Activated CD8-positive, alpha-beta T cell treated with anti-CD3 and anti-CD28 coated beads, Interleukin-2, amount 10 ng/mL, durations not matched to agents 7 days and 5 days (primary cell): ENCODE measurements around the gene CYB561D1. TPM values are rescaled to one million over a fixed set of nuclear protein-coding genes. Genes with fewer than 3 reads are reported as not detected.
"Not testable (repeated sequence)": the region's sequence is repeated elsewhere in the genome, so short reads cannot be mapped to it uniquely, and the experiment has no call there.

Experiments
- ATAC-seq: fragments of 150-1000 bp; cut with Tn5 transposase; one replicate; pipeline ENCODE4 v1.10.0; 2021; ENCODE audit warnings: moderate library complexity
- CTCF ChIA-PET: fragments of 350-600 bp; sonication (Branson Sonifier 250); formaldehyde crosslinking; loops from one replicate; lab custom pipeline; 2021; ENCODE audit warnings: antibody characterized with exemption; lab: Charles Lee
- POLR2A ChIA-PET: fragments of 350-600 bp; sonication (Branson Sonifier 250); formaldehyde crosslinking; loops from one replicate; lab custom pipeline; 2021; ENCODE audit warnings: antibody characterized with exemption; lab: Charles Lee
- DNase-seq: peaks from one replicate; pipeline ENCODE4 v3.0.0-alpha.2; 2020
- H3K27ac Mint-ChIP-seq: one replicate; pipeline ENCODE4 v1.8.0; 2021; ENCODE audit warnings: mild to moderate bottlenecking, mixed read lengths
- H3K27me3 Mint-ChIP-seq: one replicate; pipeline ENCODE4 v1.8.0; 2021; ENCODE audit warnings: low read depth, mixed read lengths
- H3K36me3 Mint-ChIP-seq: one replicate; pipeline ENCODE4 v1.8.0; 2021; ENCODE audit warnings: low read depth, mixed read lengths
- H3K4me1 Mint-ChIP-seq: one replicate; pipeline ENCODE4 v1.8.0; 2021; ENCODE audit warnings: low read depth, mixed read lengths
- H3K4me3 Mint-ChIP-seq: one replicate; pipeline ENCODE4 v1.8.0; 2021; ENCODE audit warnings: mild to moderate bottlenecking, mixed read lengths
- H3K9me3 Mint-ChIP-seq: one replicate; pipeline ENCODE4 v1.8.0; 2022; ENCODE audit warnings: mixed read lengths; ENCODE audit not compliant: insufficient read depth
- total RNA-seq, 2 experiments: library from RNA; stranded (reverse); gene quantifications; one replicate each; pipeline ENCODE4 v1.2.3, GENCODE V29; 2021

CYB561D1 gene, protein sequence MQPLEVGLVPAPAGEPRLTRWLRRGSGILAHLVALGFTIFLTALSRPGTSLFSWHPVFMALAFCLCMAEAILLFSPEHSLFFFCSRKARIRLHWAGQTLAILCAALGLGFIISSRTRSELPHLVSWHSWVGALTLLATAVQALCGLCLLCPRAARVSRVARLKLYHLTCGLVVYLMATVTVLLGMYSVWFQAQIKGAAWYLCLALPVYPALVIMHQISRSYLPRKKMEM
- total RNA-seq: 10 to 100 TPM; 19.0 to 19.8 TPM

DNA sequence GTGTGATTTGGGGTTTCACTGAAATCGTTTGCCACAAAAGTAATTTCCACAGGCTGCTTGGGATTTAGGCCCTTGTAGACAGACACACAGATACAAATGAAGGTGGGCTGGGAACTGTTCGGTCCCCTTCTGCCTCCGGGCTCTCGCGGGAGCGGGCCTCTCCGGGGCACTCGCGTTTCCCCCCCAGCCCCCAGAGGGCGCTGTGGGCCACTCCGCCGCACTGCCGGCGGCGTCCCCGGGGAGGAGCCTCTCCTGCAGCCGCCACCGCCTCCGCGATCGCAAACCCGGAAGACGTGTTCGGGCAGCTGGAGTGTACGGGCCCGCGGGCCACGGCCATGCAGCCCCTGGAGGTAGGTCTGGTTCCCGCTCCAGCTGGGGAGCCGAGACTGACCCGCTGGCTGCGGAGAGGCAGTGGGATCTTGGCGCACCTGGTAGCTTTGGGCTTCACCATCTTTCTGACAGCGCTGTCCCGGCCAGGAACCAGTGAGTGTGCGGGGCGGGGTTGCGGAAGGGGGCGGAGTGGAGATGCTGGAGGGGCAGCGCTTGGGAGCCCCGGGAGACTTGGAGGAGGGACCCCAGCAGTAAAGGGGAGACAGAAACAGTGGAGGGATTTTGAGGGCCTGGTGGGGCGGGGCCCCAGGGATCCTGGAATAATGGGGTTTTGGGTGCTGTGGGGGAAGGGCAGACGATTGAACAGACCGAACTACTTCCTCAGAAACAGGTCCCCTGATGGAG lies at the start of gene CYB561D1:
Gene CYB561D1 (plus strand): TSS at position 290 of the 735 bp plus-strand sequence. CDS start 46 bp downstream, at position 336.
- Mint-ChIP-seq H3K27me3 (no peaks in the 10 kb centered on the region), H3K36me3 (peaks cover 36% of the 10 kb centered on the region), H3K27ac (peak within 1 kb of the TSS; percentile 87), H3K4me1 (peaks cover 56% of the 10 kb centered on the region), H3K4me3 (peak within 1 kb of the TSS; percentile 97), H3K9me3 (no peaks in the 10 kb centered on the region)
- ChIA-PET CTCF (interaction anchor here (0.7 to 33.2 kb wide), 18 partner anchors 10 to 541 kb away, joined by 3 to 1507 read pairs (median 4); partner anchors contain the start of genes AMIGO1, ATXN7L2, GNAI3 and GPR61), POLR2A (interaction anchor here (0.7 to 6.7 kb wide), 7 partner anchors 9 to 69 kb away, joined by 3 to 66 read pairs (median 4); partner anchors contain the start of genes ATXN7L2, GNAI3 and GPR61)
- DNase-seq: peak; percentile 91
- peak; percentile 91 for ATAC-seq

DNA sequence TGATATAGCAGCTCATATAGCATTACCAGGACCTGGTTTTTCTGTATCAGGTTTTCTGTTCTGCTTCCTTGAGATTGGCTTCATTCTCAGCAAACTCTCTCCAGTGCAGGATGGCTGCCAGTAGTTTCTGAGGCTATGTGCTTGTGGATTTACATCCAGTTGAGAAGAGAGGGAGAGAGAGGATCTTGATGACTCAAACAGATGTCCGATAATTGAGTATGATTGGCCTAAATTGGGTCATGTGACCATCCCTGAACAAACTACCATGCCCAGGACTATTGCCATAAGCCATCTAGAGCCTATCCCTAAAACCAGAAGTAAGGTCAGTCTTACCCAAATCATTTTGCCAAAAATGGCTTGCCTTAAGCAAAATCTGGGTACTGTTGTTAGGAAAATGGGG lies 49.5 kb upstream of the CYB561D1 start:
- DNase-seq (no peak), ATAC-seq (no peak)
- peaks cover 18% of the 10 kb centered on the region for H3K27me3 Mint-ChIP-seq
- H3K4me1 Mint-ChIP-seq: no peaks in the 10 kb centered on the region
- H3K27ac Mint-ChIP-seq: no peak overlapping the region
- no peaks in the 10 kb centered on the region for H3K36me3 Mint-ChIP-seq
- no peak overlapping the region for H3K4me3 Mint-ChIP-seq
- CTCF ChIA-PET: interaction anchor here (0.9 kb wide), 1 partner anchor 15 kb away, joined by 3 read pairs; no protein-coding TSS in a partner anchor
- POLR2A ChIA-PET: no interaction called here
- no peaks in the 10 kb centered on the region for H3K9me3 Mint-ChIP-seq

DNA sequence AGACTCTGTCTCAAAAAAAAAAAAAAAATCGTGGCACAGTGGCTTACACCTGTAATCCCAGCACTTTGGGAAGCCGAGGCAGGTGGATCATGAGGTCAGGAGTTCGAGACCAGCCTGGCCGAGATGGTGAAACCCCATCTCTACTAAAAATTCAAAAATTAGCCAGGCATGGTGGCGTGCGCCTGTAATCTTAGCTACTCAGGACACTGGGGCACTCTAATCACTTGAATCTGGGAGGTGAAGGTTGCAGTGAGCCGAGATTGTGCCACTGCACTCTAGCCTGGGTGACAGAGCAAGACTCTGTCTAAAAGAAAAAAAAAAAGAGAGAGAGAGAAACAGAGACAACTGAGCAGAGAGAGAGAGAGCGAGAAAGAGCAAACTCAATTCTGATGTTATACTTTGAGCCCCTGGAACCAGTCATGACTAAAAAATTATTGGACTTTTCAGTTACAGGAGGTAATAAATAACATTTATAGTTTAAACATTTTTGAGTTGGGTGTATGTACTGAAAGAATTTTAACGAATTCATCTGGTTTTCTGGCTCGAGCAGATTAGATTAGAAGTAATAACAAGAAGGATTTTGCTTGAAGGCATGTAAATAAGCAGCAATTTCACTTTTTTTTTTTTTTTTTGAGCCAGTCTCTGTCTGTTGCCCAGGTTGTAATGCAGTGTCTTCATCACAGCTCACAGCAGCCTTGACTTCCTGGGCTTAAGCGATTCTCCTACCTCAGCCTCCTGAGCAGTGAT lies 47.8 kb upstream of the CYB561D1 start:
- POLR2A ChIA-PET, H3K9me3 Mint-ChIP-seq, H3K4me3 Mint-ChIP-seq, H3K27ac Mint-ChIP-seq, H3K36me3 Mint-ChIP-seq, CTCF ChIA-PET, DNase-seq, ATAC-seq, H3K4me1 Mint-ChIP-seq: not testable (repeated sequence)
- H3K27me3 Mint-ChIP-seq: peaks cover 28% of the 10 kb centered on the region

DNA sequence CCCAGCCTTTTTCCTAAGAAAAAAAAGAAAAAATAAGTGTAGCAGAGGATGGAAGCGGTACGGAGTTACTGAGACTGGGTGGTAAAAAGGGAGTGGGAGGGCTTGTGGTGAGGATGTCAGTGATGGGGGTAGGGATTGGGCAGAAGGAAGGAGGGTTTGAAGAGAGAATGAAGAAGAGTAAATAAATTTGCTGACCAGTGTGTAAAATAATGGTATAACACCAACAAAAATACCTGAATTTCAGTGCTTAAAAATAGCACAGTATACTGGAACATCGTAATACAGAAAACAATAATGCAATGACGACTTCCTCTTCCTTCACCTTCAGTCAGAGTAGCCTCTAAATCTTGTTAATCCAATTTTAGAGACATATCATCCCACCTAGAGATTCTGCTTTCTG lies 46.4 kb upstream of the CYB561D1 start:
- DNase-seq (no peak), ATAC-seq (no peak)
- ChIA-PET CTCF (no interaction called here), POLR2A (no interaction called here)
- Mint-ChIP-seq H3K36me3 (no peaks in the 10 kb centered on the region), H3K9me3 (no peaks in the 10 kb centered on the region), H3K27ac (no peak overlapping the region), H3K27me3 (peaks cover 29% of the 10 kb centered on the region), H3K4me1 (no peaks in the 10 kb centered on the region), H3K4me3 (no peak overlapping the region)

DNA sequence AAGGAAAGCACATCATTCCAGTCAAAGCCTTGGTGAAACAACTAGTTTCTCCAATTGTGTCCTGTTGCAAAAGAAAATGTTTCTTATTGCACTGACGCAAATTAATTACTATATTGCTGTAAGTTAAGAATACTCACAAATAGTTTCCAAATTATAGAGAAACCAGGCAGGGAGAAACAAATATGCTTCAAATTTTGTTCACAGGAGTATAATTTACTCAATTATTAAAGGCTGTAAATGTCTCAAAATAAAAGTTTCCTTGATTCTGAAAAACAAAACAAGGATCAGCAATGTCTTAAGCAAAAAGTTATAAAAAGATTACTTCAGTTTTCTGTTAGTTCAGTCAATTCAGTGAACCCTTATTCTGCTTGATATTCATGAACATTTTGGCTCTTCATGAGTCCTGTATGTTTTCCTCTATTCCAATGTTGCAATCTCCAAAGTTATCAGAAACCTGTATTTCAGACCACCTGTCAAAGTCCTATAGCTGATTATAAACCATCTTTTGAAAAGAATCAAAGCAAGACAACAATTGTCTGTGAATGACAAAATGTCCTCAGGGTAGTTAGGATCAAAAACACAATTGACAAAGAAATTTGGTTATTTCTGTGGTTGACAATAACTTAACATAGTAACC lies 39.3 kb upstream of the CYB561D1 start:
- no peak for DNase-seq
- H3K4me1 Mint-ChIP-seq: no peaks in the 10 kb centered on the region
- POLR2A ChIA-PET: no interaction called here
- ATAC-seq: no peak
- peaks cover 20% of the 10 kb centered on the region for H3K9me3 Mint-ChIP-seq
- peaks cover 34% of the 10 kb centered on the region for H3K27me3 Mint-ChIP-seq
- no peak overlapping the region for H3K4me3 Mint-ChIP-seq
- H3K36me3 Mint-ChIP-seq: peaks cover 2% of the 10 kb centered on the region
- CTCF ChIA-PET: no interaction called here
- no peak overlapping the region for H3K27ac Mint-ChIP-seq

DNA sequence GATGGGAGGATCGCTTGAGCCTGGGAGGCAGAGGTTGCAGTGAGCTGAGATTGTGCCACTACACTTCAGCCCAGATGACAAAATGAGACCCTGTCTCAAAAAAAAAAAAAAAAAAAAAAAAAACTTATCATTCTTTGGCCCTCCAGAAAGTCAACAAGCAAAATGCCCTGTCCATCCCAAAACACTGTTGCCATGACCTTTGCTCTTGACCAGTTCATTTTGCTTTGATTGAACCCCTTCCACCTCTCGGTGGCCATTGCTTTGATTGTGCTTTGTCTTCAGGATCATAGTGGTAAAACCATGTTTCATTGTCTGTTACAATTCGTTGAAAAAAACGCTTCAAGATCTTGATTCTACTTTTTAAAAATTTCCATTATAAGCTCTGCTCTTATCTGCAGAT lies 36.1 kb upstream of the CYB561D1 start:
- Mint-ChIP-seq H3K9me3 (peaks cover 20% of the 10 kb centered on the region), H3K36me3 (peaks cover 2% of the 10 kb centered on the region), H3K4me3 (no peak overlapping the region), H3K27ac (no peak overlapping the region), H3K4me1 (no peaks in the 10 kb centered on the region), H3K27me3 (peaks cover 42% of the 10 kb centered on the region)
- ChIA-PET CTCF (interaction anchor here (0.8 kb wide), 1 partner anchor 59 kb away, joined by 3 read pairs; no protein-coding TSS in a partner anchor), POLR2A (no interaction called here)
- DNase-seq (no peak), ATAC-seq (no peak)

DNA sequence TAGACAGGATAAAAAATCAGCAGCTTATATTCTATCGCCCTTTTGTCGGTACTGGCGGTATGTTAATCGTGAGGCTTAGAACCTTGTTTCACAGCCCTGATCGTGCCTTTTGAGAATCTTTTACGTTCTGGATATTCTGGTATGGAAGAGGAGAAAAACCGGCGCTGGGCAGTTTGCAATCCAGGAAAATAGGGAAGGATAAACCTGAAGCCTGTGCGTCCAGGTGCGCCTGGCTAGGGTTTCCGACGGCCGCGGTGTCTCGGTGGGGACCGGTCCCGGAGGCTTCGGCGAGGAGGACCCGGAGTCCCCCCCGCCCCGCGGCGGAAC lies 27.8 kb upstream of the CYB561D1 start:
- H3K27me3 Mint-ChIP-seq: peaks cover 71% of the 10 kb centered on the region
- H3K9me3 Mint-ChIP-seq: no peaks in the 10 kb centered on the region

DNA sequence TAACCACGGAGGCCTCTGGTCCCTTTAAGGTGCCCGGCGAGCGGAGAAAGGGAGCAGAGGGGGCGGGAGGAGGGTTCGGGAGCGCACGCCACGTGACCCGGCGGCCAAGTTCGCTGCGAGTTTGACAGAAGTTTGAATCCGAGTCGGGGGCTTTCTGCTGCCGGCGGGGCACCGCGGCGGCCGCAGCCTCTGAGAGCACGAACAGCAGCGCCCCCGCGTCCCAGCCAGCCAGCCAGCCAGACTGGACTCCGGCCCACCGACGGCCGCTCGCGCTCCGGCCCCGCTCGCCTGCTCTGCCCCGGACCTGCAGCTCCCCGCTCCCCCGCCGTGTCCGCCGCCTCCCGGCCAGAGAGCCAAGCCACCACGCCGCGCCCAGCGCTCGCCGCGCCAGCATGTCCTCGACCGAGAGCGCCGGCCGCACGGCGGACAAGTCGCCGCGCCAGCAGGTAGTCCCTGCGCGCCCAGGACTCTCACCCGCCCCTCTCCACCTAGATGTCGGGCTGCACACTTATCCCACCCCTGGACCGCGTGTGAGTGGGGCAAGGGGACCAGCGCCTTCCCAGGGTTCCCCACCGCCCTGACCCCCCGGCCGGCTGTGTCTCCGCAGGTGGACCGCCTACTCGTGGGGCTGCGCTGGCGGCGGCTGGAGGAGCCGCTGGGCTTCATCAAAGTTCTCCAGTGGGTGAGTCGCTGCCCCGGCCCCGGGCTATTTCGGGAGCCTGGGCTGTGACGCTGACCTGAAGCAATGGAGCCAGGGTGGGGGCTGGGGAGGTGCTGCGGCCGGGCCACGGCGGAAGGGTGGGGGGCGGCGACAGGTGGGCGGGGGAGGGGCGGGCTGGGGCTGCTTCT lies 27.2 kb upstream of the CYB561D1 start, which contains the start of gene SYPL2:
Gene SYPL2 (plus strand): TSS at position 95 of the 849 bp plus-strand sequence. CDS start 298 bp downstream, at position 393.
- no peaks in the 10 kb centered on the region for H3K9me3 Mint-ChIP-seq
- H3K4me3 Mint-ChIP-seq: peak within 1 kb of the TSS; percentile 56
- H3K36me3 Mint-ChIP-seq: no peaks in the 10 kb centered on the region
- ATAC-seq: peak; percentile 69
- peaks cover 67% of the 10 kb centered on the region for H3K27me3 Mint-ChIP-seq
- H3K4me1 Mint-ChIP-seq: peaks cover 5% of the 10 kb centered on the region
- no peak within 1 kb of the TSS for H3K27ac Mint-ChIP-seq
- POLR2A ChIA-PET: no interaction called here
- CTCF ChIA-PET: no interaction called here
- DNase-seq: peak; percentile 24

More for the DNA sequence above, 27.8 kb upstream of the CYB561D1 start:
- Mint-ChIP-seq H3K4me1 (peaks cover 5% of the 10 kb centered on the region), H3K4me3 (peak overlapping the region; percentile 56), H3K27ac (no peak overlapping the region), H3K36me3 (no peaks in the 10 kb centered on the region)
- ATAC-seq (no peak), DNase-seq (no peak)
- ChIA-PET POLR2A (no interaction called here), CTCF (no interaction called here)

DNA sequence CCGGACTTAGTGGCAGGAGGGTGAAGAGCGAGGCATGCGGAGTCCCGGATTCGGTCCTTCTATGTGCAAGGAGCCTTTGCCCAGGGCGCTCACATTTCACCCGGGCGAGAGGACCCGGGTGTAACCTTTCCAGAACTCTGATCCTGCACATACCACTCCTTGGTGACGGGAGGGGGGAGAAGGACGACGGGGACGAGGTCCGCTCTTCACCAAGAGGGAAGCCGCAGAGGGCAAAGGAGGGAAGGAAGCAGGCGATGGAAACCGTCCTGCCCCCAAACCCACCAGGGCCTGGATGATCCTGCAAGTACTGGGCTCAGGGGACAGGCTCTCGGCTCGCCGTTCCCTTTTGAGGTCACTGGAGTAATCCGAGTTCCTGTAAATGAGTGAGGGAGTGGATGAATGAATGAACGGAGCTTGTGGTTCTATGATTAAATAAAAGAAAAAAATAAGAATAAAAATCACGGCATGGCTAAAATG lies 26.6 kb upstream of the CYB561D1 start:
- H3K4me1 Mint-ChIP-seq: peaks cover 5% of the 10 kb centered on the region
- no peak overlapping the region for H3K27ac Mint-ChIP-seq
- ATAC-seq (no peak), DNase-seq (no peak)
- H3K36me3 Mint-ChIP-seq: no peaks in the 10 kb centered on the region
- POLR2A ChIA-PET: no interaction called here
- H3K27me3 Mint-ChIP-seq: peaks cover 61% of the 10 kb centered on the region
- CTCF ChIA-PET: no interaction called here
- H3K9me3 Mint-ChIP-seq: no peaks in the 10 kb centered on the region
- H3K4me3 Mint-ChIP-seq: peak overlapping the region; percentile 8

DNA sequence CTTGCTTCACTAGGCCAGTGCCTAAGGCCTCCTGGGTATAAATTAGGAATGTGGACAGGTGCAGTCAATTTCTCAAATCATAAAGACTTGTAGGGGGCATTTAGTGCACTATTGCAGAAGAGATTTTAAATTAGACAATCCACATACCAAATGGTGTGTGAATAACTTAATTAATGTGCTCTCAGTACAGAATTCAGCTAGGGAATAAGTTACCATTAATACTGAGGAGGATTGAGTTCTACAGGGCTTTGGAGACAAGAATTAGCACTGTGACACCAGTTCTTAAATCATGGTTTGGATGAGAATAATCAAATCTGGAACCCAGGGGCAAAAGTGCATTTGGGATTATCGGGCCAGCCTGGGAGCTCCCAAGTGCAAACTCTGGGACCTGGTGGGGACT lies 25.8 kb upstream of the CYB561D1 start:
- DNase-seq (no peak), ATAC-seq (no peak)
- H3K9me3 Mint-ChIP-seq: no peaks in the 10 kb centered on the region
- no peak overlapping the region for H3K4me3 Mint-ChIP-seq
- H3K36me3 Mint-ChIP-seq: no peaks in the 10 kb centered on the region
- no peak overlapping the region for H3K27ac Mint-ChIP-seq
- peaks cover 60% of the 10 kb centered on the region for H3K27me3 Mint-ChIP-seq
- ChIA-PET CTCF (no interaction called here), POLR2A (no interaction called here)
- peaks cover 5% of the 10 kb centered on the region for H3K4me1 Mint-ChIP-seq
